Right lobe of liver (tissue), 4 donors: ENCODE results near the gene PLXNA4.

ENCODE experiments used
- CTCF ChIP-seq, 4 donors: fragments of 200-600 bp in 3 of 4; fragments of 450-650 bp in 1 of 4; IDR thresholded peaks; one replicate each; pipeline versions ENCODE4 v1.5.1 to v1.8.0; 2016 to 2022; ENCODE audit warnings: antibody characterized with exemption in 4 of 4, mild to moderate bottlenecking in 2 of 4
- POLR2A ChIP-seq: fragments of 450-650 bp; IDR thresholded peaks from one replicate; pipeline ENCODE4 v1.6.1; 2017; ENCODE audit warnings: antibody characterized with exemption, mild to moderate bottlenecking
- donor health status: DM: no; HTN: no; CAD: no.
- donor health status: DM: no; HTN: no; CAD: no.
- donor health status: DM: no; HTN: yes; CAD: no.

GRCh38 chr7:132218876-132219275 lies 357.4 kb downstream of the PLXNA4 start:
- TF ChIP-seq CTCF (IDR thresholded peaks at IDR 0.05) (no peak), POLR2A (no peak)
